ENCODE data around the gene EQTN.

Gene EQTN

GRCh38 chr9:27310582-27310981, 13.6 kb upstream of the EQTN start:
- Histone ChIP-seq H3K27me3 (ENCODE audit: insufficient read depth, low read depth, severe bottlenecking) (no peaks in the 10 kb centered on the region), H3K27ac (no peak overlapping the region), H3K4me3 (ENCODE audit: low read depth, low read length) (no peak overlapping the region), H3K9me3 (ENCODE audit: severe bottlenecking) (no peaks in the 10 kb centered on the region), H3K36me3 (no peaks in the 10 kb centered on the region)
- no peak for DNase-seq
- no peak for TF ChIP-seq CTCF (IDR thresholded peaks at IDR 0.05; ENCODE audit: low read depth, low read length)

- H3K27me3 ChIP-seq (ENCODE audit: insufficient read depth, low read depth, severe bottlenecking) = no peaks in the 10 kb centered on the region
- H3K27ac ChIP-seq = no peak overlapping the region
- TF ChIP-seq CTCF (IDR thresholded peaks at IDR 0.05; ENCODE audit: low read depth, low read length) = no peak
- H3K9me3 ChIP-seq (ENCODE audit: severe bottlenecking) = no peaks in the 10 kb centered on the region
- no peak overlapping the region for H3K4me3 ChIP-seq (ENCODE audit: low read depth, low read length)
- no peak for DNase-seq
- H3K36me3 ChIP-seq = no peaks in the 10 kb centered on the region
Observed at GRCh38 chr9:27308691-27309390, 11.9 kb upstream of the EQTN start.

GRCh38 chr9:27304521-27304920, 7.6 kb upstream of the EQTN start:
- Histone ChIP-seq H3K9me3 (ENCODE audit: severe bottlenecking) (no peaks in the 10 kb centered on the region), H3K4me3 (ENCODE audit: low read depth, low read length) (no peak overlapping the region), H3K27ac (no peak overlapping the region), H3K36me3 (no peaks in the 10 kb centered on the region), H3K27me3 (ENCODE audit: insufficient read depth, low read depth, severe bottlenecking) (no peaks in the 10 kb centered on the region)
- no peak for TF ChIP-seq CTCF (IDR thresholded peaks at IDR 0.05; ENCODE audit: low read depth, low read length)
- DNase-seq = no peak

GRCh38 chr9:27303219-27303618, 6.3 kb upstream of the EQTN start:
- Histone ChIP-seq H3K27me3 (ENCODE audit: insufficient read depth, low read depth, severe bottlenecking) (no peaks in the 10 kb centered on the region), H3K27ac (no peak overlapping the region), H3K4me3 (ENCODE audit: low read depth, low read length) (no peak overlapping the region), H3K9me3 (ENCODE audit: severe bottlenecking) (no peaks in the 10 kb centered on the region), H3K36me3 (no peaks in the 10 kb centered on the region)
- TF ChIP-seq CTCF (IDR thresholded peaks at IDR 0.05; ENCODE audit: low read depth, low read length) = no peak
- DNase-seq = no peak

- no peaks in the 10 kb centered on the region for H3K27me3 ChIP-seq (ENCODE audit: insufficient read depth, low read depth, severe bottlenecking)
- H3K36me3 ChIP-seq = no peaks in the 10 kb centered on the region
- H3K4me3 ChIP-seq (ENCODE audit: low read depth, low read length) = no peak overlapping the region
- DNase-seq = no peak
- no peak overlapping the region for H3K27ac ChIP-seq
- no peak for TF ChIP-seq CTCF (IDR thresholded peaks at IDR 0.05; ENCODE audit: low read depth, low read length)
- no peaks in the 10 kb centered on the region for H3K9me3 ChIP-seq (ENCODE audit: severe bottlenecking)
Observed at GRCh38 chr9:27293996-27294395, 3.0 kb downstream of the EQTN start.
